HCT116 (cell line): ENCODE data around the gene CDH9.

Source experiments
- ATF3 ChIP-seq: IDR thresholded peaks from 2 replicates; pipeline ENCODE4 v1.6.1; 2012
- CEBPB ChIP-seq: IDR thresholded peaks from 2 replicates; pipeline ENCODE4 v1.6.1; 2012; ENCODE audit warnings: low read depth
- CTCF ChIP-seq, 3 experiments: fragments of 200-600 bp in 1 of 3; sonication (generic) in 1 of 3; IDR thresholded peaks in 2 of 3; conservative IDR thresholded peaks in 1 of 3; 2 replicates each; pipeline ENCODE4 v1.5.1; 2012 to 2017; ENCODE audit warnings: low read depth in 2 of 3, low read length in 2 of 3, antibody characterized with exemption in 1 of 3, borderline replicate concordance in 1 of 3, control low read depth in 1 of 3, mild to moderate bottlenecking in 1 of 3, mixed read lengths in 1 of 3, mixed run types in 1 of 3, moderate library complexity in 1 of 3; ENCODE audit not compliant: insufficient read depth in 1 of 3
- EZH2 ChIP-seq: fragments of 200-600 bp; sonication (generic); IDR thresholded peaks from 2 replicates; pipeline ENCODE4 v1.6.1; 2017; ENCODE audit warnings: antibody characterized with exemption, mixed run types
- EZH2phosphoT487 ChIP-seq: fragments of 200-600 bp; IDR thresholded peaks from 2 replicates; pipeline ENCODE4 v1.6.1; 2018; ENCODE audit warnings: antibody characterized with exemption, borderline replicate concordance
- POLR2A ChIP-seq: IDR thresholded peaks from 2 replicates; pipeline ENCODE4 v1.7.0; 2011; ENCODE audit warnings: borderline replicate concordance; ENCODE audit not compliant: insufficient read depth, insufficient read length; ENCODE audit errors: extremely low read depth
- POLR2AphosphoS5 ChIP-seq: IDR thresholded peaks from 2 replicates; pipeline ENCODE4 v1.6.1; 2011; ENCODE audit warnings: mild to moderate bottlenecking, low read depth, low read length, moderate library complexity
- ZNF274 ChIP-seq: fragments of 200-500 bp; sonication (Bioruptor generic); IDR thresholded peaks from 2 replicates; pipeline ENCODE4 v1.6.1; 2014; ENCODE audit warnings: mild to moderate bottlenecking, low read depth, low read length, inconsistent platforms

GRCh38 chr5:27011274-27011673 lies 27.1 kb downstream of the CDH9 start:
- TF ChIP-seq CTCF (IDR thresholded peaks at IDR 0.05 in 2 of 3, conservative IDR thresholded peaks at IDR 0.05 in 1 of 3; ENCODE audit: borderline replicate concordance in 1 of 3, insufficient read depth in 1 of 3, low read depth in 2 of 3, low read length in 2 of 3) (no peak), EZH2 (no peak), ATF3 (no peak), CEBPB (no peak), POLR2A (no peak), EZH2phosphoT487 (no peak), POLR2AphosphoS5 (no peak), ZNF274 (no peak)
